ENCODE data around the gene CCDC197.

GRCh38 chr14:94051115-94051514 is 54.0 kb downstream of the CCDC197 start:
- no peak for TF ChIP-seq POLR2AphosphoS5 (IDR thresholded peaks at IDR 0.05)
- peak in 3 of 7 experiments; percentile 11 to 38 (median 13) for TF ChIP-seq CTCF (IDR thresholded peaks at IDR 0.05)
- no peak for TF ChIP-seq POLR2A (IDR thresholded peaks at IDR 0.05)
- TF ChIP-seq EP300 (IDR thresholded peaks at IDR 0.05), result no peak

Data from stomach (tissue), 4 donors.